Measurements from ENCODE around the gene PMFBP1.

The PMFBP1 gene

GRCh38 chr16:72172105-72173034, at the start of gene PMFBP1:
Gene PMFBP1, minus strand, starts transcription at chr16:72172155. Its CDS starts 947 bp downstream, at chr16:72171208.
- DNase-seq (ENCODE audit: low spot score): peak; percentile 43
- FAIRE-seq: no peak

GRCh38 chr16:72221630-72222024, 49.7 kb upstream of the PMFBP1 start:
- no peak for DNase-seq (ENCODE audit: low spot score)
- no peak for FAIRE-seq

GRCh38 chr16:72220875-72221629, 49.1 kb upstream of the PMFBP1 start:
- DNase-seq (ENCODE audit: low spot score) (no peak), FAIRE-seq (no peak)

GRCh38 chr16:72219282-72219681, 47.3 kb upstream of the PMFBP1 start:
- DNase-seq (ENCODE audit: low spot score) (no peak), FAIRE-seq (no peak)

- FAIRE-seq: no peak
- no peak for DNase-seq (ENCODE audit: low spot score)
Measured at GRCh38 chr16:72216767-72217166, 44.8 kb upstream of the PMFBP1 start.

- FAIRE-seq (no peak), DNase-seq (ENCODE audit: low spot score) (no peak)
Measured at GRCh38 chr16:72214821-72215220, 42.9 kb upstream of the PMFBP1 start.

- DNase-seq (ENCODE audit: low spot score) (no peak), FAIRE-seq (no peak)
Measured at GRCh38 chr16:72211110-72211509, 39.2 kb upstream of the PMFBP1 start.

GRCh38 chr16:72210555-72210954, 38.6 kb upstream of the PMFBP1 start:
- FAIRE-seq (no peak), DNase-seq (ENCODE audit: low spot score) (no peak)

GRCh38 chr16:72210072-72210471, 38.1 kb upstream of the PMFBP1 start:
- FAIRE-seq: no peak

GRCh38 chr16:72206299-72206698, 34.3 kb upstream of the PMFBP1 start:
- no peak for FAIRE-seq
- no peak for DNase-seq (ENCODE audit: low spot score)

More at GRCh38 chr16:72210072-72210471, 38.1 kb upstream of the PMFBP1 start:
- DNase-seq (ENCODE audit: low spot score): no peak

- peak; percentile 27 for DNase-seq (ENCODE audit: low spot score)
Measured at GRCh38 chr16:72203401-72203800, 31.4 kb upstream of the PMFBP1 start.

GRCh38 chr16:72202014-72202413, 30.1 kb upstream of the PMFBP1 start:
- no peak for FAIRE-seq
- DNase-seq (ENCODE audit: low spot score): no peak

More at GRCh38 chr16:72203401-72203800, 31.4 kb upstream of the PMFBP1 start:
- FAIRE-seq: no peak

GRCh38 chr16:72201387-72201786, 29.4 kb upstream of the PMFBP1 start:
- FAIRE-seq: no peak
- no peak for DNase-seq (ENCODE audit: low spot score)

- no peak for FAIRE-seq
- no peak for DNase-seq (ENCODE audit: low spot score)
Measured at GRCh38 chr16:72199761-72200337, 27.9 kb upstream of the PMFBP1 start.

- FAIRE-seq: no peak
- DNase-seq (ENCODE audit: low spot score): no peak
Measured at GRCh38 chr16:72198771-72199201, 26.8 kb upstream of the PMFBP1 start.

- FAIRE-seq (no peak), DNase-seq (ENCODE audit: low spot score) (no peak)
Measured at GRCh38 chr16:72198021-72198711, 26.2 kb upstream of the PMFBP1 start.

GRCh38 chr16:72197545-72197944, 25.6 kb upstream of the PMFBP1 start:
- DNase-seq (ENCODE audit: low spot score) (no peak), FAIRE-seq (no peak)

GRCh38 chr16:72195609-72196008, 23.7 kb upstream of the PMFBP1 start:
- FAIRE-seq: no peak
- DNase-seq (ENCODE audit: low spot score): no peak

GRCh38 chr16:72191551-72191950, 19.6 kb upstream of the PMFBP1 start:
- peak; percentile 44 for DNase-seq (ENCODE audit: low spot score)

GRCh38 chr16:72189865-72190371, 18.0 kb upstream of the PMFBP1 start:
- DNase-seq (ENCODE audit: low spot score) (peak; percentile 48), FAIRE-seq (no peak)

More at GRCh38 chr16:72191551-72191950, 19.6 kb upstream of the PMFBP1 start:
- FAIRE-seq: no peak

- no peak for DNase-seq (ENCODE audit: low spot score)
- FAIRE-seq: no peak
Measured at GRCh38 chr16:72188541-72188940, 16.6 kb upstream of the PMFBP1 start.
